ENCODE data around the gene CCDC13. TPM values are rescaled to one million over a fixed set of nuclear protein-coding genes. Genes with fewer than 3 reads are reported as not detected.

CCDC13 gene
- total RNA-seq, 4 donors from 2014 or later: 0.27 to 33.3 (median 13.6) TPM

DNA sequence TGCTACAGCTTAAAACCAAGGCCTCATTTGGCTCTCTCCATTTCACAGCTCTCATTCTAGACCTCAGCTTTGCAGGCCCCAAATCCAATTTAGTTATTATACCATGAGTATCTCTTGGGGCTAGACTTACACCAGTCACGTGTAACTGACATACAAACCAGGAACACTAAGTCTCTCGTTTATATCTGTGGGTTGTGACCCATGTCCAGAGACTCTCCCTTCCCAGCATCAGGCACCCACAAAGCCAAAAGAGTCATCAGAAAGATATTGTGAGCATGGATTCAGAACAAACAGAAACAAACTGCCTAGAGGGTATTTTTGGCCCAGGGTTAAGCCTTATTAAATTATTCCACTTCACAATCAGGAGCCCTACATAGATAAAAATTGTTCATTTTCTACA lies 5.6 kb upstream of the CCDC13 start:
- H3K9me3 ChIP-seq: no peaks in the 10 kb centered on the region
- DNase-seq: no peak
- H3K27me3 ChIP-seq: no peaks in the 10 kb centered on the region
- peak overlapping the region; percentile 45 to 61 (median 52) for H3K27ac ChIP-seq
- peaks cover 1 to 42% (median 14%) of the 10 kb centered on the region in 4 donors for H3K4me1 ChIP-seq
- 69 to 78% methylated on average over 2 of the region's 2 CpGs for WGBS, 2 donors (ENCODE audit: low coverage in 1 of 2)
- H3K36me3 ChIP-seq: no peaks in the 10 kb centered on the region
- no peak overlapping the region for H3K4me3 ChIP-seq
- TF ChIP-seq EP300 (IDR thresholded peaks at IDR 0.05; ENCODE audit: low read depth): no peak
- TF ChIP-seq POLR2AphosphoS5 (IDR thresholded peaks at IDR 0.05): peak in 2 of 3 donors; percentile 45 to 59
- in situ Hi-C loops (cut with MboI; ENCODE audit: low pct_ligation_motif_present in 1 of 4, low pct_unique_long_range_greater_than_20kb in 1 of 4, low sequenced_read_pairs in 3 of 4) (no loop called here), intact Hi-C loops (cut with DNase I; ENCODE audit: low total_unique reads) (no loop called here)

DNA sequence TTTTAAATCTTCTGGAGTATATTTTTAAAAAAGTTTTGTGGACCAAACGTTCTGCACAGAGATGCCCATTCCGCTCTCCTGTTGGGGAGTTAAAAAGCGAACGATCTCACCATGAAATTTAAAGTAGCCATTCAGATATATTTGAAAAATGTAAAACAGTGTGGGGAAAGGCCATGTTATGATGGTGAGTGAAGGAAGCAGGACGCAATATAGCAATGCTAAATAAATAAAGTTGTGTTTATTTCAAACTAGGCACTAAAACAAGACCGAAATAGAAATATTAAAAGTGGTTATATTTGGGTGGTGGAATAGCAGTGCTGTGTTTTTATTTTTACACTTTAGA lies 327 bp upstream of the CCDC13 start:
- H3K27ac ChIP-seq: peak overlapping the region; percentile 67 to 82 (median 78)
- H3K4me1 ChIP-seq: peaks cover 5 to 29% (median 15%) of the 10 kb centered on the region in 4 donors
- 7 to 10% methylated on average over 6 of the region's 6 CpGs for WGBS, 2 donors (ENCODE audit: low coverage in 1 of 2)
- TF ChIP-seq EP300 (IDR thresholded peaks at IDR 0.05; ENCODE audit: low read depth) (no peak), POLR2A (IDR thresholded peaks at IDR 0.05) (no peak), CTCF (IDR thresholded peaks at IDR 0.05) (no peak), POLR2AphosphoS5 (IDR thresholded peaks at IDR 0.05) (no peak)
- in situ Hi-C loops (cut with MboI; ENCODE audit: low pct_ligation_motif_present in 1 of 4, low pct_unique_long_range_greater_than_20kb in 1 of 4, low sequenced_read_pairs in 3 of 4): loop anchor here in 1 of 4 donors (25.0 kb wide), 1 partner anchor 186 kb away; the partner anchor contains the start of genes SEC22C and SS18L2
- intact Hi-C loops (cut with DNase I; ENCODE audit: low total_unique reads): no loop called here
- no peaks in the 10 kb centered on the region for H3K36me3 ChIP-seq
- H3K27me3 ChIP-seq: no peaks in the 10 kb centered on the region
- DNase-seq: no peak
- no peaks in the 10 kb centered on the region for H3K9me3 ChIP-seq
- peak overlapping the region; percentile 26 to 53 (median 40) for H3K4me3 ChIP-seq

DNA sequence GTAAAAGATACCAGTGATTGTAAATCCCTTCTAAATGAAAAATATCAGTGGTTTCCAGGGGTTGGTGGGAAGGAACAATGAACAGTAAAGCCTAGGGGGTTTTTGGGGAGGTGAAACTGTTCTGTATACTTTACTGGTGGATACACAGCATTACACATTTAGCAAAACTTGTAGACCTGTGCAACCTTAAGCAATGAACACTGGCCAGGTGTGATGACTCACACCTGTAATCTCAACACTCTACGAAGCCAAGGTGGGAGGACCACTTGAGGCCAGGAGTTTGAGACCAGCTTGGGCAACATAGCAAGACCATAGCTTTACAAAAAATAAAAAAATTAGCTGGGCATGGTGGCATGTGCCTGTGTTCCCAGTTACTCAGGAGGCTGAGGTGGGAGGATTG lies 1.8 kb downstream of the CCDC13 start:
- 57 to 80% methylated on average over 1 of the region's 1 CpG for WGBS, 2 donors (ENCODE audit: low coverage in 1 of 2)
- no peak for DNase-seq
- H3K36me3 ChIP-seq: no peaks in the 10 kb centered on the region
- peaks cover 5 to 20% (median 10%) of the 10 kb centered on the region in 4 donors for H3K4me1 ChIP-seq
- in situ Hi-C loops (cut with MboI; ENCODE audit: low pct_ligation_motif_present in 1 of 4, low pct_unique_long_range_greater_than_20kb in 1 of 4, low sequenced_read_pairs in 3 of 4): loop anchor here in 1 of 4 donors (25.0 kb wide), 1 partner anchor 184 kb away; the partner anchor contains the start of genes SEC22C and SS18L2
- no peaks in the 10 kb centered on the region for H3K9me3 ChIP-seq
- no peak for TF ChIP-seq CTCF (IDR thresholded peaks at IDR 0.05)
- TF ChIP-seq POLR2AphosphoS5 (IDR thresholded peaks at IDR 0.05): no peak
- TF ChIP-seq EP300 (IDR thresholded peaks at IDR 0.05; ENCODE audit: low read depth): no peak
- no peak for TF ChIP-seq POLR2A (IDR thresholded peaks at IDR 0.05)
- intact Hi-C loops (cut with DNase I; ENCODE audit: low total_unique reads): no loop called here
- H3K27me3 ChIP-seq: no peaks in the 10 kb centered on the region
- H3K27ac ChIP-seq: no peak overlapping the region
- no peak overlapping the region for H3K4me3 ChIP-seq

- DNase-seq: no peak
- no peak for TF ChIP-seq POLR2A (IDR thresholded peaks at IDR 0.05)
- TF ChIP-seq CTCF (IDR thresholded peaks at IDR 0.05): no peak
- TF ChIP-seq POLR2AphosphoS5 (IDR thresholded peaks at IDR 0.05): no peak
- no peak for TF ChIP-seq EP300 (IDR thresholded peaks at IDR 0.05; ENCODE audit: low read depth)
- H3K36me3 ChIP-seq: no peaks in the 10 kb centered on the region
- H3K27ac ChIP-seq: no peak overlapping the region
- H3K4me3 ChIP-seq: no peak overlapping the region
- H3K4me1 ChIP-seq: peaks cover 5 to 14% (median 7%) of the 10 kb centered on the region in 4 donors
- WGBS, 2 donors (ENCODE audit: low coverage in 1 of 2): 96 to 100% methylated on average over 4 to 24 of the region's 28 CpGs
- H3K9me3 ChIP-seq: no peaks in the 10 kb centered on the region
- intact Hi-C loops (cut with DNase I; ENCODE audit: low total_unique reads): no loop called here
- no peaks in the 10 kb centered on the region for H3K27me3 ChIP-seq
- in situ Hi-C loops (cut with MboI; ENCODE audit: low pct_ligation_motif_present in 1 of 4, low pct_unique_long_range_greater_than_20kb in 1 of 4, low sequenced_read_pairs in 3 of 4): loop anchor here in 1 of 4 donors (25.0 kb wide), 1 partner anchor 182 kb away; the partner anchor contains the start of genes SEC22C and SS18L2
Measured at GRCh38 chr3:42769477-42770131, 3.4 kb downstream of the CCDC13 start.
